GM18498 (cell line): ENCODE results near the gene CASR.
A peak's percentile ranks its signal among the peaks of the same experiment; 100 is the strongest.

Experiments used
- ATAC-seq: cut with Tn5 transposase; IDR thresholded peaks from one replicate; pipeline ENCODE4 v1.9.1; 2021; ENCODE audit warnings: mild to moderate bottlenecking, moderate library complexity; ENCODE audit not compliant: unreplicated experiment

The CASR gene

GRCh38 chr3:122255757-122256439 is 72.4 kb downstream of the CASR start:
- ATAC-seq = peak; percentile 75

GRCh38 chr3:122257644-122258364 is 74.3 kb downstream of the CASR start:
- ATAC-seq = no peak

GRCh38 chr3:122258757-122259371 is 75.4 kb downstream of the CASR start:
- ATAC-seq = peak; percentile 80

GRCh38 chr3:122260206-122260605 is 76.7 kb downstream of the CASR start:
- ATAC-seq = no peak

- ATAC-seq = no peak
These were observed 79.6 kb downstream of the CASR start for GRCh38 chr3:122263058-122263457.

- ATAC-seq = peak; percentile 51
These were observed 80.6 kb downstream of the CASR start for GRCh38 chr3:122263974-122264588.

- ATAC-seq = no peak
These were observed 82.5 kb downstream of the CASR start for GRCh38 chr3:122265957-122266356.

GRCh38 chr3:122268257-122269024 is 85.0 kb downstream of the CASR start:
- ATAC-seq = no peak

- ATAC-seq = no peak
These were observed 85.6 kb downstream of the CASR start for GRCh38 chr3:122269045-122269444.

GRCh38 chr3:122271246-122271898 is 87.9 kb downstream of the CASR start:
- ATAC-seq = no peak

GRCh38 chr3:122272879-122273278 is 89.4 kb downstream of the CASR start:
- no peak for ATAC-seq

- no peak for ATAC-seq
These were observed 90.0 kb downstream of the CASR start for GRCh38 chr3:122273498-122273897.

- ATAC-seq = no peak
These were observed 98.4 kb downstream of the CASR start for GRCh38 chr3:122281891-122282290.

GRCh38 chr3:122283796-122284445 is 100.5 kb downstream of the CASR start:
- no peak for ATAC-seq

GRCh38 chr3:122284486-122284885 is 101.0 kb downstream of the CASR start:
- no peak for ATAC-seq

- no peak for ATAC-seq
These were observed 110.9 kb downstream of the CASR start for GRCh38 chr3:122294359-122294758.

GRCh38 chr3:122295266-122296062 is 112.0 kb downstream of the CASR start:
- no peak for ATAC-seq

GRCh38 chr3:122298239-122298638 is 114.8 kb downstream of the CASR start:
- ATAC-seq = peak; percentile 86

GRCh38 chr3:122299215-122299614 is 115.7 kb downstream of the CASR start:
- ATAC-seq = no peak
